Measurements from ENCODE around the gene EFTUD2.

- TF ChIP-seq CTCF (IDR thresholded peaks at IDR 0.05 in 8 of 11, conservative IDR thresholded peaks at IDR 0.05 in 3 of 11): no peak
- no peak for TF ChIP-seq POLR2A (IDR thresholded peaks at IDR 0.05)
Measured at GRCh38 chr17:44864831-44865230, 34.4 kb downstream of the EFTUD2 start.
